Caco-2 (cell line): Measurements from ENCODE around the gene LHFPL3. TPM values are rescaled to one million over a fixed set of nuclear protein-coding genes. Genes with fewer than 3 reads are reported as not detected.

Experiments used
- BruUV-seq: library from RNA; stranded (reverse); fragments of 400-500 nt; replicated peaks from 2 replicates; lab custom pipeline; 2021; lab: Mats Ljungman, UMichigan
- CTCF ChIA-PET: fragments of 300-600 bp; sonication (Branson Sonifier 250); formaldehyde crosslinking; loops from one replicate; lab custom pipeline; 2022; ENCODE audit warnings: antibody characterized with exemption; lab: Charles Lee
- POLR2A ChIA-PET: fragments of 300-600 bp; sonication (Branson Sonifier 250); formaldehyde crosslinking; loops from one replicate; lab custom pipeline; 2022; ENCODE audit warnings: antibody characterized with exemption; lab: Charles Lee
- DNase-seq, 2 experiments: peaks; one replicate each; pipeline versions ENCODE4 v3.0.0 to v3.0.0-alpha.2; 2020 to 2022
- H3K27me3 ChIP-seq: replicated peaks from 2 replicates; pipeline ENCODE4 v1.6.0; 2011; ENCODE audit warnings: low read length; ENCODE audit not compliant: control insufficient read depth, insufficient read depth
- H3K36me3 ChIP-seq: 2 replicates; pipeline ENCODE4 v1.5.1; 2011; ENCODE audit warnings: low read length; ENCODE audit not compliant: control insufficient read depth, insufficient read depth
- H3K4me1 ChIP-seq: fragments of 250-450 bp; sonication (Bioruptor Pico); 2 replicates; pipeline ENCODE4 v1.5.1; 2020; ENCODE audit warnings: mild to moderate bottlenecking
- H3K4me3 ChIP-seq: 2 replicates; pipeline ENCODE4 v1.5.1; 2011; ENCODE audit warnings: low read depth, mild to moderate bottlenecking, control low read depth, low read length
- H3K9me3 ChIP-seq: fragments of 250-450 bp; sonication (Bioruptor Pico); 2 replicates; pipeline ENCODE4 v1.5.1; 2020; ENCODE audit warnings: mild to moderate bottlenecking, moderate library complexity
- H3K27ac Mint-ChIP-seq: one replicate; pipeline ENCODE4 v1.8.0; 2022; ENCODE audit warnings: mixed read lengths; ENCODE audit not compliant: unreplicated experiment
- H3K27me3 Mint-ChIP-seq: one replicate; pipeline ENCODE4 v1.8.0; 2022; ENCODE audit warnings: mixed read lengths; ENCODE audit not compliant: insufficient read depth, unreplicated experiment
- H3K36me3 Mint-ChIP-seq: one replicate; pipeline ENCODE4 v1.8.0; 2022; ENCODE audit warnings: mild to moderate bottlenecking, mixed read lengths; ENCODE audit not compliant: insufficient read depth, unreplicated experiment
- H3K4me1 Mint-ChIP-seq: one replicate; pipeline ENCODE4 v1.8.0; 2022; ENCODE audit warnings: low read depth, mixed read lengths; ENCODE audit not compliant: unreplicated experiment
- H3K4me3 Mint-ChIP-seq: one replicate; pipeline ENCODE4 v1.8.0; 2022; ENCODE audit warnings: mild to moderate bottlenecking, moderate library complexity, mixed read lengths; ENCODE audit not compliant: unreplicated experiment
- H3K9me3 Mint-ChIP-seq: one replicate; pipeline ENCODE4 v1.8.0; 2022; ENCODE audit warnings: mixed read lengths; ENCODE audit not compliant: unreplicated experiment
- CTCF ChIP-seq, 2 experiments: fragments of 200-600 bp in 1 of 2; IDR thresholded peaks; 1 replicate in 1 of 2; 2 replicates in 1 of 2; pipeline versions ENCODE4 v1.5.1 to v1.8.0; 2011 to 2022; ENCODE audit warnings: antibody characterized with exemption in 1 of 2, control low read depth in 1 of 2, inconsistent platforms in 1 of 2, low read depth in 1 of 2, low read length in 1 of 2, mild to moderate bottlenecking in 1 of 2, moderate library complexity in 1 of 2; ENCODE audit not compliant: insufficient read depth in 1 of 2, severe bottlenecking in 1 of 2, unreplicated experiment in 1 of 2
- intact Hi-C: fragments of 100-400 bp; cut with micrococcal nuclease; formaldehyde crosslinking; loops from one replicate; pipeline ENCODE4 v1.10.0; 2022; ENCODE audit not compliant: unreplicated experiment
- total RNA-seq: library from RNA; stranded (reverse); gene quantifications from 2 replicates; pipeline ENCODE4 v1.2.3, GENCODE V29; 2022

LHFPL3 gene
- total RNA-seq, 1 experiment from 2014 or later, result not detected

- Mint-ChIP-seq H3K4me3 (no peak overlapping the region), H3K36me3 (no peaks in the 10 kb centered on the region), H3K9me3 (no peaks in the 10 kb centered on the region), H3K27ac (no peak overlapping the region), H3K27me3 (peaks cover 2% of the 10 kb centered on the region), H3K4me1 (no peaks in the 10 kb centered on the region)
- TF ChIP-seq CTCF (IDR thresholded peaks at IDR 0.05; ENCODE audit: insufficient read depth in 1 of 2, low read depth in 1 of 2, low read length in 1 of 2, severe bottlenecking in 1 of 2, unreplicated experiment in 1 of 2), result no peak
- POLR2A ChIA-PET, result no interaction called here
- Histone ChIP-seq H3K4me3 (no peak overlapping the region), H3K4me1 (no peaks in the 10 kb centered on the region), H3K36me3 (no peaks in the 10 kb centered on the region), H3K9me3 (no peaks in the 10 kb centered on the region), H3K27me3 (no peaks in the 10 kb centered on the region)
- intact Hi-C loops, result no loop called here
- DNase-seq, result no peak
- CTCF ChIA-PET, result no interaction called here
- no TSS peak for BruUV-seq
These were observed 394.6 kb downstream of the LHFPL3 start for GRCh38 chr7:104723001-104723400.

GRCh38 chr7:104758504-104758903 is 430.1 kb downstream of the LHFPL3 start:
- Mint-ChIP-seq H3K4me3 (no peak overlapping the region), H3K36me3 (no peaks in the 10 kb centered on the region), H3K9me3 (no peaks in the 10 kb centered on the region), H3K4me1 (no peaks in the 10 kb centered on the region), H3K27me3 (peaks cover 11% of the 10 kb centered on the region), H3K27ac (no peak overlapping the region)
- H3K9me3 ChIP-seq, result no peaks in the 10 kb centered on the region
- H3K4me3 ChIP-seq, result no peak overlapping the region
- intact Hi-C loops, result no loop called here
- H3K4me1 ChIP-seq, result no peaks in the 10 kb centered on the region
- no peak for TF ChIP-seq CTCF (IDR thresholded peaks at IDR 0.05; ENCODE audit: insufficient read depth in 1 of 2, low read depth in 1 of 2, low read length in 1 of 2, severe bottlenecking in 1 of 2, unreplicated experiment in 1 of 2)
- ChIA-PET POLR2A (no interaction called here), CTCF (no interaction called here)
- no peaks in the 10 kb centered on the region for H3K36me3 ChIP-seq
- BruUV-seq, result no TSS peak
- H3K27me3 ChIP-seq, result no peaks in the 10 kb centered on the region
- DNase-seq, result no peak

- no peaks in the 10 kb centered on the region for H3K27me3 ChIP-seq
- Mint-ChIP-seq H3K27me3 (peaks cover 17% of the 10 kb centered on the region), H3K9me3 (no peaks in the 10 kb centered on the region), H3K4me3 (no peak overlapping the region), H3K36me3 (no peaks in the 10 kb centered on the region), H3K4me1 (no peaks in the 10 kb centered on the region), H3K27ac (no peak overlapping the region)
- DNase-seq, result no peak
- TF ChIP-seq CTCF (IDR thresholded peaks at IDR 0.05; ENCODE audit: insufficient read depth in 1 of 2, low read depth in 1 of 2, low read length in 1 of 2, severe bottlenecking in 1 of 2, unreplicated experiment in 1 of 2), result no peak
- intact Hi-C loops, result no loop called here
- H3K4me3 ChIP-seq, result no peak overlapping the region
- POLR2A ChIA-PET, result no interaction called here
- BruUV-seq, result no TSS peak
- CTCF ChIA-PET, result interaction anchor here (1.1 kb wide), 1 partner anchor 122 kb away, joined by 3 read pairs; no protein-coding TSS in a partner anchor
- no peaks in the 10 kb centered on the region for H3K4me1 ChIP-seq
- no peaks in the 10 kb centered on the region for H3K9me3 ChIP-seq
- no peaks in the 10 kb centered on the region for H3K36me3 ChIP-seq
These were observed 433.5 kb downstream of the LHFPL3 start for GRCh38 chr7:104761892-104762291.
